GM12892 (cell line): ENCODE results near the gene VPS45.

Experiments used
- POLR2A ChIP-seq: IDR thresholded peaks from 2 replicates; pipeline ENCODE4 v1.6.1; 2011; ENCODE audit warnings: low read depth, low read length, control low read depth
- POLR2AphosphoS5 ChIP-seq: IDR thresholded peaks from 2 replicates; pipeline ENCODE4 v1.6.1; 2011; ENCODE audit warnings: low read depth, low read length, control low read depth
- TAF1 ChIP-seq: IDR thresholded peaks from 2 replicates; pipeline ENCODE4 v1.6.1; 2011; ENCODE audit warnings: low read depth, mild to moderate bottlenecking, control low read depth, low read length, borderline replicate concordance

- no peak for TF ChIP-seq POLR2AphosphoS5
- no peak for TF ChIP-seq POLR2A
- TF ChIP-seq TAF1, result no peak
Observed at GRCh38 chr1:150121236-150121862, 53.8 kb downstream of the VPS45 start.
